Large intestine (tissue), 1 donor: ENCODE results near the gene HSFX2. TPM values are rescaled to one million over a fixed set of nuclear protein-coding genes. Genes with fewer than 3 reads are reported as not detected.

Experiments used
- polyA plus RNA-seq: library from polyadenylated mRNA; unstranded; fragments of 120-200 nt; gene quantifications from one replicate; pipeline ENCODE4 v1.2.1, GENCODE V29; 2013

HSFX2 gene
- polyA plus RNA-seq, 1 donor = not detected

Other genes starting within 250 kb of the HSFX2 start
- gene IDS, start 90.0 kb downstream of the HSFX2 start, polyA plus RNA-seq = 45.0 TPM
- gene EOLA1, start 54.3 kb downstream of the HSFX2 start, polyA plus RNA-seq = 18.6 TPM
- not detected for gene HSFX3, start 45.4 kb downstream of the HSFX2 start, polyA plus RNA-seq
- not detected for gene MAGEA9B, start 7.9 kb downstream of the HSFX2 start, polyA plus RNA-seq
- gene TMEM185A, start 36.5 kb upstream of the HSFX2 start, polyA plus RNA-seq = 30.5 TPM
- gene MAGEA11, start 116.7 kb upstream of the HSFX2 start, polyA plus RNA-seq = not detected
- gene HSFX1, start 178.8 kb upstream of the HSFX2 start, polyA plus RNA-seq = 3.1 TPM
- gene MAGEA9, start 186.6 kb upstream of the HSFX2 start, polyA plus RNA-seq = not detected